HL-60 (cell line): ENCODE data around the gene CLCN7.

Experiments
- DNase-seq, 2 experiments: peaks; one replicate each; pipeline ENCODE4 v3.0.0-alpha.2; 2010 to 2020; ENCODE audit warnings: low read depth in 1 of 2, low spot score in 1 of 2
- H3K27ac ChIP-seq: fragments of 250-450 bp; sonication (Bioruptor Pico); replicated peaks from 2 replicates; pipeline ENCODE4 v1.5.1; 2020; ENCODE audit warnings: mild to moderate bottlenecking, moderate library complexity
- H3K27me3 ChIP-seq: fragments of 250-450 bp; sonication (Bioruptor Pico); 2 replicates; pipeline ENCODE4 v1.5.1; 2021; ENCODE audit warnings: mild to moderate bottlenecking, moderate library complexity; ENCODE audit not compliant: insufficient read depth, poor library complexity, severe bottlenecking
- H3K4me3 ChIP-seq: replicated peaks from 2 replicates; pipeline ENCODE4 v1.5.1; 2011; ENCODE audit warnings: mild to moderate bottlenecking, control low read depth, low read length; ENCODE audit not compliant: insufficient read depth
- GABPA ChIP-seq: IDR thresholded peaks from 2 replicates; pipeline ENCODE4 v1.6.1; 2012; ENCODE audit warnings: low read depth
- POLR2AphosphoS5 ChIP-seq: IDR thresholded peaks from 2 replicates; pipeline ENCODE4 v1.6.1; 2012; ENCODE audit warnings: low read depth
- SPI1 ChIP-seq: IDR thresholded peaks from 2 replicates; pipeline ENCODE4 v1.6.1; 2012; ENCODE audit warnings: low read depth, mild to moderate bottlenecking, borderline replicate concordance
- TF ChIP-seq, protein P1 (sequence below): IDR thresholded peaks from one replicate; pipeline ENCODE4 v1.5.1; 2011; ENCODE audit warnings: low read length, control low read depth, inconsistent platforms; ENCODE audit not compliant: insufficient read depth
- TF ChIP-seq, protein P2 (sequence below): IDR thresholded peaks from 2 replicates; pipeline ENCODE4 v1.6.1; 2012; ENCODE audit warnings: low read depth; ENCODE audit not compliant: insufficient replicate concordance

CLCN7 gene

DNA sequence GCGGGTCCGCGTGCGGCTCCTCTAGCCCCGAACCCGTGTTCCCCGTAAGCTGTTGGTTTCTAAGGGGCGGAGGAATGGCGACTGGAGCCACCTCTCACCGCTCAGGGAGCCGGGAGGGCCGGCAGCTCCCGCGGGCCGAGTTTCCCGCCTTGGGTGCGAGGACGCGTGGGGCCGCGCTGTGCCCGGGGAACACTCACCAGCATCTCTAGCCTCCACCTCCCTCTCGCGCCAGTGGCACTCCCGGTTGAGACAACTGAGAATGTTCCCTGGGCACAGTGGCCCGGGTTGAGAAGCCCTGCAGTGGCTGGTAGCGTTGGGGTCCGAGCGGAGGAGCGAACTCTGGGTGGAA is 18.9 kb upstream of the CLCN7 start:
- TF ChIP-seq GABPA (no peak), SPI1 (no peak), POLR2AphosphoS5 (no peak)
- TF ChIP-seq, protein P1, sequence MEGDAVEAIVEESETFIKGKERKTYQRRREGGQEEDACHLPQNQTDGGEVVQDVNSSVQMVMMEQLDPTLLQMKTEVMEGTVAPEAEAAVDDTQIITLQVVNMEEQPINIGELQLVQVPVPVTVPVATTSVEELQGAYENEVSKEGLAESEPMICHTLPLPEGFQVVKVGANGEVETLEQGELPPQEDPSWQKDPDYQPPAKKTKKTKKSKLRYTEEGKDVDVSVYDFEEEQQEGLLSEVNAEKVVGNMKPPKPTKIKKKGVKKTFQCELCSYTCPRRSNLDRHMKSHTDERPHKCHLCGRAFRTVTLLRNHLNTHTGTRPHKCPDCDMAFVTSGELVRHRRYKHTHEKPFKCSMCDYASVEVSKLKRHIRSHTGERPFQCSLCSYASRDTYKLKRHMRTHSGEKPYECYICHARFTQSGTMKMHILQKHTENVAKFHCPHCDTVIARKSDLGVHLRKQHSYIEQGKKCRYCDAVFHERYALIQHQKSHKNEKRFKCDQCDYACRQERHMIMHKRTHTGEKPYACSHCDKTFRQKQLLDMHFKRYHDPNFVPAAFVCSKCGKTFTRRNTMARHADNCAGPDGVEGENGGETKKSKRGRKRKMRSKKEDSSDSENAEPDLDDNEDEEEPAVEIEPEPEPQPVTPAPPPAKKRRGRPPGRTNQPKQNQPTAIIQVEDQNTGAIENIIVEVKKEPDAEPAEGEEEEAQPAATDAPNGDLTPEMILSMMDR: no peak
- TF ChIP-seq, protein P2, sequence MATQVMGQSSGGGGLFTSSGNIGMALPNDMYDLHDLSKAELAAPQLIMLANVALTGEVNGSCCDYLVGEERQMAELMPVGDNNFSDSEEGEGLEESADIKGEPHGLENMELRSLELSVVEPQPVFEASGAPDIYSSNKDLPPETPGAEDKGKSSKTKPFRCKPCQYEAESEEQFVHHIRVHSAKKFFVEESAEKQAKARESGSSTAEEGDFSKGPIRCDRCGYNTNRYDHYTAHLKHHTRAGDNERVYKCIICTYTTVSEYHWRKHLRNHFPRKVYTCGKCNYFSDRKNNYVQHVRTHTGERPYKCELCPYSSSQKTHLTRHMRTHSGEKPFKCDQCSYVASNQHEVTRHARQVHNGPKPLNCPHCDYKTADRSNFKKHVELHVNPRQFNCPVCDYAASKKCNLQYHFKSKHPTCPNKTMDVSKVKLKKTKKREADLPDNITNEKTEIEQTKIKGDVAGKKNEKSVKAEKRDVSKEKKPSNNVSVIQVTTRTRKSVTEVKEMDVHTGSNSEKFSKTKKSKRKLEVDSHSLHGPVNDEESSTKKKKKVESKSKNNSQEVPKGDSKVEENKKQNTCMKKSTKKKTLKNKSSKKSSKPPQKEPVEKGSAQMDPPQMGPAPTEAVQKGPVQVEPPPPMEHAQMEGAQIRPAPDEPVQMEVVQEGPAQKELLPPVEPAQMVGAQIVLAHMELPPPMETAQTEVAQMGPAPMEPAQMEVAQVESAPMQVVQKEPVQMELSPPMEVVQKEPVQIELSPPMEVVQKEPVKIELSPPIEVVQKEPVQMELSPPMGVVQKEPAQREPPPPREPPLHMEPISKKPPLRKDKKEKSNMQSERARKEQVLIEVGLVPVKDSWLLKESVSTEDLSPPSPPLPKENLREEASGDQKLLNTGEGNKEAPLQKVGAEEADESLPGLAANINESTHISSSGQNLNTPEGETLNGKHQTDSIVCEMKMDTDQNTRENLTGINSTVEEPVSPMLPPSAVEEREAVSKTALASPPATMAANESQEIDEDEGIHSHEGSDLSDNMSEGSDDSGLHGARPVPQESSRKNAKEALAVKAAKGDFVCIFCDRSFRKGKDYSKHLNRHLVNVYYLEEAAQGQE: no peak
- Histone ChIP-seq H3K4me3 (peak overlapping the region; percentile 71), H3K27me3 (no peaks in the 10 kb centered on the region), H3K27ac (peak overlapping the region; percentile 99)
- DNase-seq: no peak

DNA sequence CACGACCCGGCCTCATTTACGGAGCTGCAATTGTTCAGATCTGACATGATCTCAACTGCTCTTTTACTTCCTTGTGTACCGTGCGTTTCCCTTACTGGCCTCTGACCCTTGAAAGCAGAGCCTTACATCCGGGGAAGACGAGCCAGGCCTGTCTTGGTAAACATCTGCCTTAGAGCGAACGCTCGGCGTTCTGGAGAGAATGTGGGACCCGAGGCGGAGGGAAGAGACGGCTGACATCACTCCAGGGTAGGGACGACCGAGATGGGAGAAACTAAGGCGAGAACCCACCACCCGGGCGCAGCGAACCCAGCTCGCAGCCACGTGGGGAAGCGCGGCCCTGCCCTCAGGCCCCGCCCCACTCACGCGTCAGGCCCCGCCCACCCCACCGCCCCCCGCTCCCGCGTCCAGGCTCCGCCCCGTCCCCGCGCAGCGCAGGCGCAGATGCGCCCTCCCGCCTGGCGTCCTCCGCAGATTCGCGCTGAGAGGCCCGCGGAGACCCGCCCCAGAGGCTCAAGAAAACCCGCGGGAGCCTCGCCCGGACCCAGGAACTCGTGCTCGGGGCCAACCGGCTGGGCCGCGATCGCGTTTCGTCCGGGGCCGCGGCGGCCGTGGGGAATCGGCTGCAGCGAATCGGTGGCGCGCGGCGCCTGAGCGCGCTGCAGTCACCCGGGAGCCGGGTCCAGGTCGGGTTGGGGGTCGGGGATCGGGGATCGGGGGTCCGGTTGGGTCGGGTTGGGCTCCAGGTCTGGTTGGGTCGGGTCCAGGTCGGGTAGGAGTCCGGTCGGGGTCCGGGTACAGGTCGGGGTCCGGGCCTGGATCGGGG is 18.3 kb upstream of the CLCN7 start, which contains the start of gene TELO2:
Gene TELO2 (plus strand): TSS at position 438 of the 823 bp plus-strand sequence. CDS start 922 bp downstream, outside the sequence.
- Histone ChIP-seq H3K27ac (peak within 1 kb of the TSS; percentile 99), H3K27me3 (no peaks in the 10 kb centered on the region), H3K4me3 (peak within 1 kb of the TSS; percentile 71)
- peak; percentile 78 to 81 for DNase-seq
- TF ChIP-seq GABPA: no peak
- TF ChIP-seq POLR2AphosphoS5: peak; percentile 58; the same call in 1 of the 2 replicates
- TF ChIP-seq, protein P1: no peak
- TF ChIP-seq SPI1: no peak
- TF ChIP-seq, protein P2: no peak

DNA sequence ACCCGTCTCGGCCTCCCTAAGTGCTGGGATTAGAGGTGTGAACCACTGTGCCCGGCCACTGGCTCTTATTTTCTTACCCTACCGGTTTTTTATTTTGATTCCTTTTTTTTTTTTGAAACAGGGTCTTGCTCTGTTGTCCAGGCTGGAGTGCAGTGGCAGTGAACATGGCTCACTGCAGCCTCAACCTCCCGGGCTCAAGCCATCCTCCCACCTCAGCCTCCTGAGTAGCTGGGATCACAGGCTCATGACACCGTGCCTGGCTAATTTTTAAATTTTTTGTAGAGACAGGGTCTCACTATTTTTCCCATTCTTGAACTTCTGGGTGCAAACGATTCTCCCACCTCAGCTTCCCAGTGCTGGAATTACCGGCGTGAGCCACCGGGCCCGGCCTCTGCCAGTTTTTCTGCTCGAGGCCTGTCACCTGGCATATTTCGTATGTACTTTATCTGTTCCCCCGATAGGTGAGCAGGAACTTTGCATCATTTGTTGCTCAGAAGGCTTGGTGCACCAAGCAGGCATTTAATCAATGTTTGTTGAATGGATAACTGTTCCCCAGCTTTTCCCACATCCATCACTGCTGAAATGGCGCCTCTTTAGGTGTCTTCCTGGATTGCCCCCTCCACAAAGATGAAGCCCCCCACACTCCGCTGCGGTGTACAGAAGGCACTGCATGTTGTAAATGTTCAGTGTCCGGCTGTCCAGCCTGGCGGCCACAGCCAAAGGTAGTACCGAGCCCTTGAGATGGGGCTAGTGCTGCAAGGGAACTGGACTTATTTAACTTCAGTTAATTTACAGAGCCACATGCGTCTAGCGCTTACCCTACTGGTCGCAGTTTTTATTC is 17.5 kb upstream of the CLCN7 start:
- Histone ChIP-seq H3K27ac (peak overlapping the region; percentile 99), H3K27me3 (no peaks in the 10 kb centered on the region), H3K4me3 (peak overlapping the region; percentile 71)
- DNase-seq: peak in 1 of 2 experiments; percentile 36
- TF ChIP-seq GABPA (no peak), SPI1 (no peak), POLR2AphosphoS5 (no peak; the same call in 1 of the 2 replicates)
- TF ChIP-seq, protein P2: no peak
- TF ChIP-seq, protein P1: no peak
